ENCODE data around the gene SHISAL1. TPM values are rescaled to one million over a fixed set of nuclear protein-coding genes. Genes with fewer than 3 reads are reported as not detected.

Gene SHISAL1
- total RNA-seq, 1 experiment from 2014 or later: 1.1 TPM

GRCh38 chr22:44349594-44349993, 36.8 kb upstream of the SHISAL1 start:
- no peak overlapping the region for H2AFZ ChIP-seq (ENCODE audit: low read length)
- BruUV-seq (replicated peaks): no TSS peak
- no peaks in the 10 kb centered on the region for H3F3A ChIP-seq (ENCODE audit: low read length, unreplicated experiment)
- CTCF ChIA-PET: no interaction called here
- H3K79me2 ChIP-seq (ENCODE audit: low read length): no peaks in the 10 kb centered on the region
- POLR2A ChIA-PET (ENCODE audit: unreplicated experiment): no interaction called here
- H4K20me1 ChIP-seq (ENCODE audit: low read length): no peaks in the 10 kb centered on the region
- ATAC-seq (no peak), DNase-seq (no peak)
- no peaks in the 10 kb centered on the region for H3K9me2 ChIP-seq (replicated peaks; ENCODE audit: low read length)
- H3K27me3 ChIP-seq (ENCODE audit: low read length): no peaks in the 10 kb centered on the region
- TF ChIP-seq CTCF (conservative IDR thresholded peaks at IDR 0.05; ENCODE audit: low read depth, low read length): no peak
- TF ChIP-seq EZH2phosphoT487 (IDR thresholded peaks at IDR 0.05; ENCODE audit: borderline replicate concordance, low read length): no peak
- no peak for TF ChIP-seq EZH2 (IDR thresholded peaks at IDR 0.05; ENCODE audit: low read length, unreplicated experiment)
- no peak overlapping the region for H3K9ac ChIP-seq (ENCODE audit: low read length)
- H3K4me1 ChIP-seq (ENCODE audit: insufficient read depth, low read length): peaks cover 12% of the 10 kb centered on the region; the same call in 1 of the 2 replicates
- intact Hi-C loops (cut with micrococcal nuclease): no loop called here
- H3K36me3 ChIP-seq (ENCODE audit: low read depth, low read length): no peaks in the 10 kb centered on the region
- H3K4me3 ChIP-seq (ENCODE audit: low read length): no peak overlapping the region
- H3K4me2 ChIP-seq (ENCODE audit: low read length): no peak overlapping the region
- no peak overlapping the region for H3K27ac ChIP-seq (ENCODE audit: low read length)
- H3K9me3 ChIP-seq (ENCODE audit: low read length): no peaks in the 10 kb centered on the region

GRCh38 chr22:44348971-44349560, 36.3 kb upstream of the SHISAL1 start:
- Histone ChIP-seq H3K27ac (ENCODE audit: low read length) (no peak overlapping the region), H3K9ac (ENCODE audit: low read length) (no peak overlapping the region), H3K4me1 (ENCODE audit: insufficient read depth, low read length) (peaks cover 12% of the 10 kb centered on the region; the same call in 1 of the 2 replicates), H4K20me1 (ENCODE audit: low read length) (no peaks in the 10 kb centered on the region), H3K36me3 (ENCODE audit: low read depth, low read length) (no peaks in the 10 kb centered on the region), H3K9me2 (replicated peaks; ENCODE audit: low read length) (no peaks in the 10 kb centered on the region), H3K79me2 (ENCODE audit: low read length) (no peaks in the 10 kb centered on the region), H3K4me2 (ENCODE audit: low read length) (no peak overlapping the region), H3K9me3 (ENCODE audit: low read length) (no peaks in the 10 kb centered on the region), H3K4me3 (ENCODE audit: low read length) (no peak overlapping the region), H3F3A (ENCODE audit: low read length, unreplicated experiment) (no peaks in the 10 kb centered on the region), H2AFZ (ENCODE audit: low read length) (no peak overlapping the region), H3K27me3 (ENCODE audit: low read length) (no peaks in the 10 kb centered on the region)
- CTCF ChIA-PET: no interaction called here
- POLR2A ChIA-PET (ENCODE audit: unreplicated experiment): no interaction called here
- intact Hi-C loops (cut with micrococcal nuclease): no loop called here
- no TSS peak for BruUV-seq (replicated peaks)
- DNase-seq (no peak), ATAC-seq (no peak)
- TF ChIP-seq EZH2phosphoT487 (IDR thresholded peaks at IDR 0.05; ENCODE audit: borderline replicate concordance, low read length) (no peak), EZH2 (IDR thresholded peaks at IDR 0.05; ENCODE audit: low read length, unreplicated experiment) (no peak), CTCF (conservative IDR thresholded peaks at IDR 0.05; ENCODE audit: low read depth, low read length) (no peak)

GRCh38 chr22:44347549-44347948, 34.8 kb upstream of the SHISAL1 start:
- ChIA-PET CTCF (no interaction called here), POLR2A (ENCODE audit: unreplicated experiment) (no interaction called here)
- DNase-seq (no peak), ATAC-seq (no peak)
- no peak overlapping the region for H3K4me2 ChIP-seq (ENCODE audit: low read length)
- H3K4me3 ChIP-seq (ENCODE audit: low read length): no peak overlapping the region
- no peaks in the 10 kb centered on the region for H3F3A ChIP-seq (ENCODE audit: low read length, unreplicated experiment)
- H3K36me3 ChIP-seq (ENCODE audit: low read depth, low read length): no peaks in the 10 kb centered on the region
- H3K27ac ChIP-seq (ENCODE audit: low read length): no peak overlapping the region
- peaks cover 12% of the 10 kb centered on the region; the same call in 1 of the 2 replicates for H3K4me1 ChIP-seq (ENCODE audit: insufficient read depth, low read length)
- H3K9me2 ChIP-seq (replicated peaks; ENCODE audit: low read length): no peaks in the 10 kb centered on the region
- H3K27me3 ChIP-seq (ENCODE audit: low read length): no peaks in the 10 kb centered on the region
- no peak overlapping the region for H3K9ac ChIP-seq (ENCODE audit: low read length)
- H2AFZ ChIP-seq (ENCODE audit: low read length): no peak overlapping the region
- no peaks in the 10 kb centered on the region for H3K79me2 ChIP-seq (ENCODE audit: low read length)
- no peaks in the 10 kb centered on the region for H4K20me1 ChIP-seq (ENCODE audit: low read length)
- H3K9me3 ChIP-seq (ENCODE audit: low read length): no peaks in the 10 kb centered on the region
- intact Hi-C loops (cut with micrococcal nuclease): no loop called here
- BruUV-seq (replicated peaks): no TSS peak
- TF ChIP-seq EZH2 (IDR thresholded peaks at IDR 0.05; ENCODE audit: low read length, unreplicated experiment): no peak
- TF ChIP-seq CTCF (conservative IDR thresholded peaks at IDR 0.05; ENCODE audit: low read depth, low read length): no peak

Data from PC-3 (cell line).